ENCODE measurements around the gene TMEM94. TPM values are rescaled to one million over a fixed set of nuclear protein-coding genes. Genes with fewer than 3 reads are reported as not detected.

The TMEM94 gene
- total and polyA plus RNA-seq, 2 of the 8 experiments (the other 6 are each of a cell fraction or from before 2014, with no cell fraction given): 54.8 to 69.9 TPM

DNA sequence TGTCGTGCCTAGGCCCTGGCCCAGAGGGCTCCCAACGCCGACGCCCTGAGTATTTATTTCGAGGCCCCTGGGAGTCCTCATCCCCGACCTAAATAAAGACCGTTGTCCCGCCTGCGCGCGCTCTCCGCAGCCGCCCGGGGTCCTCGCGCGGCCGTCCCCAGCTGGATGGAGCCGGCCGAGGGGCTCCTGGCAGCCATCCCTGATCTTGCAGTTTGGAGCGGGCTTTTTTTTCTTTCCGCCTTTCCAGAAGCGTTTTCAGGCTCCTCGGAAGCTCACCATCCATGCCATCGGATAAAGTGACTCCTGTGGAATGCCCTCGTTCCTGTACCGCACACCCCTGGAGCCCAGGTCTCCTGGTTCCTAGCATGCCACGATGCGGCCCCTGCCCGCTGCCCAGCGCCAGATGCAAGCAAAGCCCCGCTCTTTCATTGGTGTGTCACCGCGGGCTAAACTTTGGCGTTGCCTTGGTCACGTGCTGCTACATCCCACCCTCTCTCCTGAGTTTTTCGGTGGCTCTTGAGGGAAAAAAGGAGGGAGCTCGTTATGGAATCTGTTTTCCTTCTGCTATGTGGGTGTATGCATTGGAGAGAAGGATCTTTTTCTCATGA is 716 bp downstream of the TMEM94 start (continued):
- TF ChIP-seq, protein P1, sequence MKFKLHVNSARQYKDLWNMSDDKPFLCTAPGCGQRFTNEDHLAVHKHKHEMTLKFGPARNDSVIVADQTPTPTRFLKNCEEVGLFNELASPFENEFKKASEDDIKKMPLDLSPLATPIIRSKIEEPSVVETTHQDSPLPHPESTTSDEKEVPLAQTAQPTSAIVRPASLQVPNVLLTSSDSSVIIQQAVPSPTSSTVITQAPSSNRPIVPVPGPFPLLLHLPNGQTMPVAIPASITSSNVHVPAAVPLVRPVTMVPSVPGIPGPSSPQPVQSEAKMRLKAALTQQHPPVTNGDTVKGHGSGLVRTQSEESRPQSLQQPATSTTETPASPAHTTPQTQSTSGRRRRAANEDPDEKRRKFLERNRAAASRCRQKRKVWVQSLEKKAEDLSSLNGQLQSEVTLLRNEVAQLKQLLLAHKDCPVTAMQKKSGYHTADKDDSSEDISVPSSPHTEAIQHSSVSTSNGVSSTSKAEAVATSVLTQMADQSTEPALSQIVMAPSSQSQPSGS (IDR thresholded peaks at IDR 0.05; ENCODE audit: low read length): no peak
- TF ChIP-seq RBBP5 (IDR thresholded peaks at IDR 0.05; ENCODE audit: borderline replicate concordance, low read depth, low read length) (no peak), SP1 (IDR thresholded peaks at IDR 0.05; ENCODE audit: low read depth, low read length) (0 out of 2 replicates have a peak, but pooled peaks have one; percentile 22), ASH2L (IDR thresholded peaks at IDR 0.05; ENCODE audit: low read length) (peak; percentile 55), GTF2F1 (IDR thresholded peaks at IDR 0.05; ENCODE audit: borderline replicate concordance, low read depth, low read length) (no peak), SRF (IDR thresholded peaks at IDR 0.05; ENCODE audit: low read depth, low read length) (no peak), CTCF (IDR thresholded peaks at IDR 0.05; ENCODE audit: control extremely low read depth in 1 of 3, insufficient read depth in 1 of 3, low read depth in 1 of 3, low read length in 3 of 3) (no peak)

All from H1 (cell line).